Spleen (tissue), 7 donors: ENCODE measurements around the gene ACTA1.

Experiments
- POLR2A ChIP-seq, 3 donors: fragments of 450-650 bp; IDR thresholded peaks; one replicate each; pipeline ENCODE4 v1.5.1; 2017; ENCODE audit warnings: antibody characterized with exemption in 3 of 3, mild to moderate bottlenecking in 1 of 3
- POLR2AphosphoS5 ChIP-seq, 3 donors: sonication (generic); formaldehyde crosslinking; IDR thresholded peaks; one replicate each; pipeline ENCODE4 v1.5.1; 2017; ENCODE audit warnings: antibody characterized with exemption in 3 of 3
- TF ChIP-seq, protein P1 (sequence below), 11 experiments: fragments of 200-600 bp in 7 of 11; fragments of 450-650 bp in 4 of 11; sonication (generic) in 4 of 11; IDR thresholded peaks in 8 of 11; conservative IDR thresholded peaks in 3 of 11; 1 replicate in 7 of 11; 2 replicates in 4 of 11; pipeline versions ENCODE4 v1.4.0 to v1.8.0; 2016 to 2021; ENCODE audit warnings: antibody characterized with exemption in 11 of 11, inconsistent platforms in 4 of 11, mild to moderate bottlenecking in 1 of 11
- donor health status: DM: no; HTN: no; CAD: no; lungs with moderate emphysema.
- donor health status: DM: no; HTN: no; CAD: no.
- donor health status: DM: no; HTN: no; CAD: no.

DNA sequence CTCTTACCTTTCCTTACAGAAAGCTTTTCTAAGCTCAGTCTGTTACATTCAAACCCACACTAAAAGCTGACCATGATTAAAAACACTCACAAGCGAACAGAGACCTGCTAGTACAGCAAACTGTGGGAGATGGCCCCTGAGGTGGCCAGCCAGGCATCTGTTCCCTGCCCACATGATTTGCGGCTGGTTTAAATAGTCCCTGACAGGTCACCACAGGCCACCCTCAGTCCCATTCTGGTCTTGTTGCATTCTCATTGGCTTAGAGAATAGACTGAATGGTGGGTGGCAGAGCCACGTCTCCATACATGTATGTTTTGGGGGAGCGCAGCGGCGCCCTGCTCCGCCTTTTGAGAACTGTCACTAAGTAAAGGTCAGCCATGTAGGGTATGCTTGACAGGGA, 2.3 kb upstream of the ACTA1 start:
- TF ChIP-seq POLR2A (IDR thresholded peaks at IDR 0.05) (no peak), POLR2AphosphoS5 (IDR thresholded peaks at IDR 0.05) (no peak)
- TF ChIP-seq, protein P1, sequence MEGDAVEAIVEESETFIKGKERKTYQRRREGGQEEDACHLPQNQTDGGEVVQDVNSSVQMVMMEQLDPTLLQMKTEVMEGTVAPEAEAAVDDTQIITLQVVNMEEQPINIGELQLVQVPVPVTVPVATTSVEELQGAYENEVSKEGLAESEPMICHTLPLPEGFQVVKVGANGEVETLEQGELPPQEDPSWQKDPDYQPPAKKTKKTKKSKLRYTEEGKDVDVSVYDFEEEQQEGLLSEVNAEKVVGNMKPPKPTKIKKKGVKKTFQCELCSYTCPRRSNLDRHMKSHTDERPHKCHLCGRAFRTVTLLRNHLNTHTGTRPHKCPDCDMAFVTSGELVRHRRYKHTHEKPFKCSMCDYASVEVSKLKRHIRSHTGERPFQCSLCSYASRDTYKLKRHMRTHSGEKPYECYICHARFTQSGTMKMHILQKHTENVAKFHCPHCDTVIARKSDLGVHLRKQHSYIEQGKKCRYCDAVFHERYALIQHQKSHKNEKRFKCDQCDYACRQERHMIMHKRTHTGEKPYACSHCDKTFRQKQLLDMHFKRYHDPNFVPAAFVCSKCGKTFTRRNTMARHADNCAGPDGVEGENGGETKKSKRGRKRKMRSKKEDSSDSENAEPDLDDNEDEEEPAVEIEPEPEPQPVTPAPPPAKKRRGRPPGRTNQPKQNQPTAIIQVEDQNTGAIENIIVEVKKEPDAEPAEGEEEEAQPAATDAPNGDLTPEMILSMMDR (IDR thresholded peaks at IDR 0.05 in 8 of 11, conservative IDR thresholded peaks at IDR 0.05 in 3 of 11) = no peak
